ENCODE measurements around the gene BSN. TPM values are rescaled to one million over a fixed set of nuclear protein-coding genes. Genes with fewer than 3 reads are reported as not detected.

Gene BSN
- total RNA-seq, 1 donor from 2014 or later = 0.92 TPM

DNA sequence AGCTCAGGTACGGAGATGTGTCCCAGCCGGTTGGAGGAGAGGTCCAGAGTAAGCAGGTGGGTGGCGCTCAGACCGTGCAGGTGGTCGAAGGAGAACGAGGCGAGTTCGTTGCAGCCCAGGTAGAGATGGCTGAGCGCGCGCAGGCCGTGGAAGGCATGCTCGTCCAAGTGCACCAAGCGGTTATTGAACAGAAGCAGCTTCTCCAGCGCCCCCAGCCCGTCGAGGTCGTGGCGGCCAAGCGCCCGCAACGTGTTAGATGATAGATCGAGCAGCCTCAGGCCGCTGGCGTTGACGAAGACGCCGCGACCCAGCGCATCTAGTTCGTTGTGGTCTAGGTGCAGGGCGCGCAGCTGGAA lies 164.6 kb downstream of the BSN start:
- DNase-seq (ENCODE audit: low read depth) = no peak
- peak overlapping the region; percentile 49 for H3K4me3 ChIP-seq (ENCODE audit: low read depth, low read length)
- TF ChIP-seq, protein P1, sequence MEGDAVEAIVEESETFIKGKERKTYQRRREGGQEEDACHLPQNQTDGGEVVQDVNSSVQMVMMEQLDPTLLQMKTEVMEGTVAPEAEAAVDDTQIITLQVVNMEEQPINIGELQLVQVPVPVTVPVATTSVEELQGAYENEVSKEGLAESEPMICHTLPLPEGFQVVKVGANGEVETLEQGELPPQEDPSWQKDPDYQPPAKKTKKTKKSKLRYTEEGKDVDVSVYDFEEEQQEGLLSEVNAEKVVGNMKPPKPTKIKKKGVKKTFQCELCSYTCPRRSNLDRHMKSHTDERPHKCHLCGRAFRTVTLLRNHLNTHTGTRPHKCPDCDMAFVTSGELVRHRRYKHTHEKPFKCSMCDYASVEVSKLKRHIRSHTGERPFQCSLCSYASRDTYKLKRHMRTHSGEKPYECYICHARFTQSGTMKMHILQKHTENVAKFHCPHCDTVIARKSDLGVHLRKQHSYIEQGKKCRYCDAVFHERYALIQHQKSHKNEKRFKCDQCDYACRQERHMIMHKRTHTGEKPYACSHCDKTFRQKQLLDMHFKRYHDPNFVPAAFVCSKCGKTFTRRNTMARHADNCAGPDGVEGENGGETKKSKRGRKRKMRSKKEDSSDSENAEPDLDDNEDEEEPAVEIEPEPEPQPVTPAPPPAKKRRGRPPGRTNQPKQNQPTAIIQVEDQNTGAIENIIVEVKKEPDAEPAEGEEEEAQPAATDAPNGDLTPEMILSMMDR (IDR thresholded peaks at IDR 0.05; ENCODE audit: insufficient read depth, low read length, poor library complexity, severe bottlenecking) = no peak
- peaks cover 1% of the 10 kb centered on the region for H3K36me3 ChIP-seq (ENCODE audit: control insufficient read depth, insufficient read depth, low read length)
- peaks cover 11% of the 10 kb centered on the region for H3K27me3 ChIP-seq (ENCODE audit: control insufficient read depth, insufficient read depth, low read length)

DNA sequence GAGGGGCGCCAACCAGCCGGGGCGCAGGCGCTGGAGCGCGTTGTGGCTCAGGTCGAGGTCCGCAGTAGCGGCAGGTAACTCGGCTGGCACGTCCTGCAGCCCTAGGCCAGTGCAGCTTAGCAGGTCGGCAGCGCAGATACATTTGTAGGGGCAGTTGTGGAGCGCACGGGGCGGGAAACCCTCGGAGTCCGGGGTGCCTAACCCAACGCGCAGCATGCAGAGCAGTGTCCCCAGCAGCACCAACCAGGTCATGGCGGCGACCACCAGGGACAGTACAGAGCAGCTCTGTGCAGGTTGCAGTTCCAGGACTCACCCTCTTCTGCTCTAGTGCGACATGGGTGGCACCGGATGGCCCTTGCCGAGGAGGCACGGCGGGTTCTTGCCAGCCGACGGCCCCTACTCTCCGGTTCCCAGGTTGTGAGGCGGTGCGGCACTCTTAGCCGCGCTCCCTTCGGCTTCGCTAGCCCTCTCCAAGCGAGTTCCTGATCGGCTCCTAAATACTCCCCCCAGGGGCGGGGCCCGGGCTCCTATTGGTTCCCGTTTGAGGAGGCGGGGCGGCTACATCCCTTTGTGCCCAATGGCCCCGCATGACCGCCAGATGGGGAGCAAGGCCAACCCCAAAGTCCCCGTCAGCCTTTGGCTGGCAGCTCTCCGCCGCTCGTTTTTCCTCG lies 165.1 kb downstream of the BSN start, which contains the start of gene AMIGO3:
AMIGO3 (minus strand) TSS at position 471 of the 671 bp plus-strand sequence; CDS start at position 252, 219 bp downstream.
- TF ChIP-seq, protein P1 (IDR thresholded peaks at IDR 0.05; ENCODE audit: insufficient read depth, low read length, poor library complexity, severe bottlenecking) = peak; percentile 61

More for the DNA sequence above, 165.1 kb downstream of the BSN start, which contains the start of gene AMIGO3:
- H3K4me3 ChIP-seq (ENCODE audit: low read depth, low read length) = peak within 1 kb of the TSS; percentile 49
- peaks cover 11% of the 10 kb centered on the region for H3K27me3 ChIP-seq (ENCODE audit: control insufficient read depth, insufficient read depth, low read length)
- peaks cover 1% of the 10 kb centered on the region for H3K36me3 ChIP-seq (ENCODE audit: control insufficient read depth, insufficient read depth, low read length)
- peak; percentile 70 for DNase-seq (ENCODE audit: low read depth)

Other genes with a start within 250 kb of the BSN start
- gene USP4, start 214.4 kb upstream of the BSN start, total RNA-seq = 17.4 and 24.1 TPM in 2 replicates
- gene GPX1, start 196.1 kb upstream of the BSN start, total RNA-seq = 422 and 502 TPM in 2 replicates
- 400 and 501 TPM in 2 replicates for gene RHOA, start 142.5 kb upstream of the BSN start, total RNA-seq
- 16.0 and 17.4 TPM in 2 replicates for gene TCTA, start 142.1 kb upstream of the BSN start, total RNA-seq
- 4.9 and 6.6 TPM in 2 replicates for gene AMT, start 132.0 kb upstream of the BSN start, total RNA-seq
- 5.4 and 13.1 TPM in 2 replicates for gene NICN1, start 125.2 kb upstream of the BSN start, total RNA-seq
- 59.7 and 60.0 TPM in 2 replicates for gene DAG1, start 84.2 kb upstream of the BSN start, total RNA-seq
- gene APEH, start 119.9 kb downstream of the BSN start, total RNA-seq = 141 and 146 TPM in 2 replicates
- 12.4 and 21.6 TPM in 2 replicates for gene MST1, start 135.0 kb downstream of the BSN start, total RNA-seq
- 30.0 and 30.8 TPM in 2 replicates for gene RNF123, start 135.1 kb downstream of the BSN start, total RNA-seq
- 2.9 TPM in 1 of 2 replicates, not detected in the other for gene AMIGO3, start 165.2 kb downstream of the BSN start, total RNA-seq
- 44.0 and 53.2 TPM in 2 replicates for gene GMPPB, start 169.5 kb downstream of the BSN start, total RNA-seq
- 37.7 and 39.8 TPM in 2 replicates for gene IP6K1, start 232.1 kb downstream of the BSN start, total RNA-seq
- gene CDHR4, start 245.4 kb downstream of the BSN start, total RNA-seq = not detected in 2 replicates
- not detected in 2 replicates for gene INKA1, start 248.8 kb downstream of the BSN start, total RNA-seq

Data from kidney epithelial cell (primary cell).